Fibroblast of pulmonary artery (primary cell): ENCODE measurements around the gene NUB1.

ENCODE experiments used
- DNase-seq: peaks from one replicate; pipeline ENCODE4 v3.0.0-alpha.2; 2010; ENCODE audit warnings: low read depth
- H3K4me3 ChIP-seq: replicated peaks from 2 replicates; pipeline ENCODE4 v1.5.1; 2011; ENCODE audit warnings: low read depth, mild to moderate bottlenecking, control low read depth, low read length, moderate library complexity
- TF ChIP-seq, protein P1 (sequence below): IDR thresholded peaks from 2 replicates; pipeline ENCODE4 v1.5.1; 2011; ENCODE audit warnings: mild to moderate bottlenecking, control low read depth, low read length, inconsistent platforms; ENCODE audit errors: missing control alignments

Gene NUB1, protein sequence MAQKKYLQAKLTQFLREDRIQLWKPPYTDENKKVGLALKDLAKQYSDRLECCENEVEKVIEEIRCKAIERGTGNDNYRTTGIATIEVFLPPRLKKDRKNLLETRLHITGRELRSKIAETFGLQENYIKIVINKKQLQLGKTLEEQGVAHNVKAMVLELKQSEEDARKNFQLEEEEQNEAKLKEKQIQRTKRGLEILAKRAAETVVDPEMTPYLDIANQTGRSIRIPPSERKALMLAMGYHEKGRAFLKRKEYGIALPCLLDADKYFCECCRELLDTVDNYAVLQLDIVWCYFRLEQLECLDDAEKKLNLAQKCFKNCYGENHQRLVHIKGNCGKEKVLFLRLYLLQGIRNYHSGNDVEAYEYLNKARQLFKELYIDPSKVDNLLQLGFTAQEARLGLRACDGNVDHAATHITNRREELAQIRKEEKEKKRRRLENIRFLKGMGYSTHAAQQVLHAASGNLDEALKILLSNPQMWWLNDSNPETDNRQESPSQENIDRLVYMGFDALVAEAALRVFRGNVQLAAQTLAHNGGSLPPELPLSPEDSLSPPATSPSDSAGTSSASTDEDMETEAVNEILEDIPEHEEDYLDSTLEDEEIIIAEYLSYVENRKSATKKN

DNA sequence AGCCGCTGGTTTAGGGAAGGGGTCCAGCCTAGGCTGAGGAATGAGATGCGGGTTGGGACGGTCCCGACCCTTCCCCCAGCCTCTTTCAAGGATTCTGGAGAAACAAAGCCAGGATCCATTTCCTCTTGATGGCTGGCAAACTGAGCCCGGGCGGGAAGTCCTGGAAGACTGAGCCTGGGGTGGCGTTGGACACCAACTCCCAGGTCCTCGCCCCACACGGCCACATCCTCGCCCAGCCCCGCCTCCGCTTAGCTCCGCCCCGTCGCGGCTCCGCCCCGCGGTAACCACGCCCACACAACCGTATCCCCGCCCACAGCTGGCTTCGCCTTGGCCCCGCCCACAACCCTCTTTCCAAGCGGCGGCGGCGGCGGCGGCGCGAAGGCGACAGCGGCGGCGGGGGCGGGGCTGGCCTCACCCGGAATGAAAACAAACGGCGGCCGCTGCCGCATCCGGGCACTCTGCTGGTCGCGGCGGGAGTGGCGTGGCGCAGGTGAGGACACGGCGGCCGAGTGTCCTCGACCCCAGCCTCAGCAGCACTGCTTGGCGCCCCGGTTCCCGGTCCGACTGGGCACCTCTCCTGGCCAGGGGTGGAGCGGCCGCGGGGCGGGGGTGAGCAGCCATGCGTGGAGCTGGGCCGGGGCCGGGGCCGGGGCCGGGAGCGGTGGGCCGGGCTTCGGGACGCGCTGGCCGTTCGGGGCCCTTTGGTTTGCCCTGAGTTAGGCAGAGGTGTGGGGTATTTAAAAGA is at the start of gene NUB1:
TSS of gene NUB1 (plus strand) at position 456 of the 745 bp plus-strand sequence. CDS start 3,538 bp downstream, outside the sequence.
- peak; percentile 85 for DNase-seq
- TF ChIP-seq, protein P1, sequence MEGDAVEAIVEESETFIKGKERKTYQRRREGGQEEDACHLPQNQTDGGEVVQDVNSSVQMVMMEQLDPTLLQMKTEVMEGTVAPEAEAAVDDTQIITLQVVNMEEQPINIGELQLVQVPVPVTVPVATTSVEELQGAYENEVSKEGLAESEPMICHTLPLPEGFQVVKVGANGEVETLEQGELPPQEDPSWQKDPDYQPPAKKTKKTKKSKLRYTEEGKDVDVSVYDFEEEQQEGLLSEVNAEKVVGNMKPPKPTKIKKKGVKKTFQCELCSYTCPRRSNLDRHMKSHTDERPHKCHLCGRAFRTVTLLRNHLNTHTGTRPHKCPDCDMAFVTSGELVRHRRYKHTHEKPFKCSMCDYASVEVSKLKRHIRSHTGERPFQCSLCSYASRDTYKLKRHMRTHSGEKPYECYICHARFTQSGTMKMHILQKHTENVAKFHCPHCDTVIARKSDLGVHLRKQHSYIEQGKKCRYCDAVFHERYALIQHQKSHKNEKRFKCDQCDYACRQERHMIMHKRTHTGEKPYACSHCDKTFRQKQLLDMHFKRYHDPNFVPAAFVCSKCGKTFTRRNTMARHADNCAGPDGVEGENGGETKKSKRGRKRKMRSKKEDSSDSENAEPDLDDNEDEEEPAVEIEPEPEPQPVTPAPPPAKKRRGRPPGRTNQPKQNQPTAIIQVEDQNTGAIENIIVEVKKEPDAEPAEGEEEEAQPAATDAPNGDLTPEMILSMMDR = no peak
- peak within 1 kb of the TSS; percentile 72 for H3K4me3 ChIP-seq

DNA sequence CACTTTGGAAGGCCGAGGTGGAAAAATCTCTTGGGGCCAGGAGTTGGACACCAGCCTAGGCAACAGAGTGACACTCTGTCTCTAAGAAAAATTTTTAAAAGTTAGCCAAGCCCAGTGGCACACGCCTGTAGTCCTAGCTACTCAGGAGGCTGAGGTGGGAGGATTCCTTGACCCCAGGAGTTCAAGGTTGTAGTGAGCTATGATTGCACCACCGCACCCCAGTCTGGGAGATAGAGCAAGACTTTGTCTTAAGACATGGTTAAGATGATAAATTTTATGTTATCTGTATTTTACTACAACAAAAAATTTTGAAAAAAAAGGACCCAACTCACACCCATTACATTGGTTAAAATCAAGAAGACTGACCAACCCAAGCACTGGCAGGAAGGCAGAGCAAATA is 48.8 kb upstream of the NUB1 start:
- no peak for DNase-seq
- no peak overlapping the region for H3K4me3 ChIP-seq
- TF ChIP-seq, protein P1 = no peak

DNA sequence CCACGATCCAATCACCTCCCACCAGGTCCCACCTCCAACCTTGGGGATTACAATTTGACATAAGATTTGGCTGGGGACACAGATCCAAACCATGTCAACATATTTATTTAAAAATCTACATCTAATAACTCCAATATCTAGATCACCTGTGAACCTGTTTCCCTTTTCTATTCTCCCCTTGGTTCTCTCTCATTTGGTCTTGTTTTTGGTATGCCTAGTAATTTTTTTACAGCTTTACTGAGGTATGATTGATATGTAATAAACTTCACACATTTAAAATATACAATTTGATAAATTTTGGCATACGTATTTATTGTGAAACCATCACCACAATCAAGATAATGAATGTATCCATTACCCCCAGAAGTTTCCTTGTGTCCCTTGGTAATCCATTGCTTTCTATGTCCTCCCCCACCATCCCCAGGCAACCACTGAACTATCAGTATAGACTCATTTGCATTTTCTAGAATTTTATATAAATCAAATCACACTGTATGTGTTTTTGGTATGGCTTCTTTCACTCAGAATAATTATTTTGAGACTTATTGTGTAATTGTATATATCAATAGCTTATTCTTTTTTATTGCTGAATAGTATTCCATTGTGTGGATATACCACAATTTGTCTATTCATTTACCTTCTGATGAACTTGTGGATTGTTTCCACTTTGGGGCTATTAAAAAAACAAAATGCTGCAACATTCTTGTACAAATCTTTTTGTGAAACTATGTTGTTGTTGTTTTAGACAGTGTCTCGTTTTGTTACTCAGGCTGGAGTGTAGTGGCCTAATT is 45.2 kb upstream of the NUB1 start:
- no peak for DNase-seq
- H3K4me3 ChIP-seq = no peak overlapping the region
- TF ChIP-seq, protein P1 = no peak

DNA sequence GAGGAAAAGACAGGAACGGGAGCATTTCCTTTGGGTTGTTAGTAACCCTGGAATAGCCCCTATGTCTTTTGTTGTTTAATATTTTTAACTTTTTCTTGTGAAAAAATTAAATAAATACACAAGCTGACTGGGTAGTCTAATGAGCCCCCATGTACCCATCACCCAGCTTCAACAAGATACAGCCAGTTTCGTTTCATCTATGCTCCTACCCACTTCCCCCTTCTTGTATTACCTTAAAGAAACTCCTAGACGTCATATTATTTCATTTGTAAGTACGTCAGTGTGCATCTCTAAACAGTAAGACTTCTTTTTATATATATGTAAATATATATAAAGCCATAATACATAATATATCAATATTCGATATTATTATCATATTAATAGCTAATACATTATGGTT is 42.8 kb upstream of the NUB1 start:
- no peak overlapping the region for H3K4me3 ChIP-seq
- no peak for DNase-seq
- TF ChIP-seq, protein P1 = no peak

DNA sequence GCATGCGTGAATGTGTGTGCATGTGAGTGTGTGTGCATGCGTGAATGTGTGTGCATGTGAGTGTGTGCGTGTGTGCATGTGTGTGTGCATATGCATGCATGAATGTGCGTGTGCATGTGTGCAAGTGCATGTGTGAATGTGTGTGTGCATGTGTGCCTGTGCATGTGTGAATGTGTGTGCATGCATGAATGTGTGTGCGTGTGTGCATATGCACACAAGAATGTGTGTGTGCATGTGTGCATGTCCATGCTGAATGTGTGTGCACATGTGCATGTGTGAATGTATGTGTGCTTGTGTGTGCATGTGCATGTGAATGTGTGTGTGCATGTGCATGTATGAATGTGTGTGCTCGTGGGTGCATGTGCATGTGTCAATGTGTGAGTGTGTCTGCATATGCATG is 42.1 kb upstream of the NUB1 start:
- no peak overlapping the region for H3K4me3 ChIP-seq
- TF ChIP-seq, protein P1 = no peak
- no peak for DNase-seq

DNA sequence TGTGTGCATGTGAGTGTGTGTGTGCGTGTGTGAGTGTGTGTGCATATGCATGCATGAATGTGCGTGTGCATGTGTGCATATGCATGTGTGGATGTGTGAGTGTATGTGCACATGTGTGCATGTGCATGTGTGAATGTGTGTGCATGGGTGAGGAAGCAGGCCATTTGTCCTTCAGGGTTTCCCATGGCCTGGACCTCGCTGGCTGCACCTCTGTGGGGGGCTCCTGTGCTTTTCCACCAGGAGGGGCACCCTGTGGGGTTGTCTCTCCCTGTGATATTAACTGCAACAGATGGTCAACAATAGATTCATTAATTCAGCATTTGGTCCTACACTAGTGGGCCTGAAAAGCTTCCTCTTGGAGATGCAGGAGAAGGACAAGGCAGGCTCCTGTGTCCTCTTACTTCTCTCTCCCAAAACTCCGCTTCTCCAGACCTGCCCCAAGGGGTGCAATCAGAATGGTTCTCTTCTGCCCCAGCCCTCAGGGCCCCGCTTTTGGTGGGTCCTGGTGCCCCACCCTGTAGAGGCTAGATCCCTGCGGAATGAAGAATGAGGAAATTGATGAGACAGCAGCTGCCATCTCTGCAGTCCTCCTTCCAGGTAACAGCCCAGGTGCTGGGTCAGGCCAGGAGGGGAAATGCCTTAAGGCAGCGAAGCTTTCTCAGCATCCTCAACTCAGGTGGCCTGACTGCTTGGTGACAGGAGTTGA is 41.5 kb upstream of the NUB1 start:
- no peak for DNase-seq

More for the DNA sequence above, 41.5 kb upstream of the NUB1 start:
- TF ChIP-seq, protein P1 = no peak
- H3K4me3 ChIP-seq = no peak overlapping the region
